KOPT-K1 (cell line): Measurements from ENCODE around the gene HIGD2A.
A peak's percentile ranks its signal among the peaks of the same experiment; 100 is the strongest.

Experiments used
- H3K27ac ChIP-seq: fragments of 200-600 bp; sonication (generic); 2 replicates; pipeline ENCODE4 v1.5.1; 2016; ENCODE audit warnings: antibody characterized with exemption, mild to moderate bottlenecking, low read depth, low read length; ENCODE audit not compliant: poor library complexity, severe bottlenecking
- H3K36me3 ChIP-seq: fragments of 200-600 bp; sonication (generic); 2 replicates; pipeline ENCODE4 v1.5.1; 2017; ENCODE audit warnings: antibody characterized with exemption, mild to moderate bottlenecking, low read length, moderate library complexity; ENCODE audit not compliant: insufficient read depth
- H3K9me3 ChIP-seq: fragments of 200-600 bp; sonication (generic); 2 replicates; pipeline ENCODE4 v1.5.1; 2017; ENCODE audit warnings: antibody characterized with exemption, low read length, mild to moderate bottlenecking; ENCODE audit not compliant: insufficient read depth, poor library complexity, severe bottlenecking

HIGD2A gene

DNA sequence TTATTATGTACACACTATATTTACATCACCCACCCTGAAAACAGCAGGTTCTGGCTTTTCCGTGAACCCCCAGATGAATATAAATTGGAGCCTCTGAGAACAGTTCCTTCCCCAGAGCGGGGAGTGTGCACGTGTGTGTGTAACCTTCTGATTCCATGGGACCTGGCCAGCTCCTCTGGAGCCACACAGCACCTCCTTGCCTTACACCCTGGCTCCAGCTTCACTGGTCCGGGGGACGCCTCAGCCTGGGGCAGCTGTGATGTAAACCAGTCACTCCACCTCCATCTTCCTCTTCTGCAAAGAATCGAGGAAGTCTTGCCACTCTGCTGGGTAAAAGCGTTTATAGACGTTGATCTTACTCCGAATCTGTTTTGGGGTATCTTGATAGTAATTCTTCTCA is 4.6 kb upstream of the HIGD2A start:
- H3K9me3 ChIP-seq = no peaks in the 10 kb centered on the region
- no peak overlapping the region for H3K27ac ChIP-seq
- H3K36me3 ChIP-seq = peaks cover 75% of the 10 kb centered on the region

- no peak overlapping the region for H3K27ac ChIP-seq
- H3K9me3 ChIP-seq = no peaks in the 10 kb centered on the region
- H3K36me3 ChIP-seq = peaks cover 75% of the 10 kb centered on the region
Measured at GRCh38 chr5:176384366-176384930, 4.1 kb upstream of the HIGD2A start.

GRCh38 chr5:176384991-176385390 is 3.6 kb upstream of the HIGD2A start:
- Histone ChIP-seq H3K9me3 (no peaks in the 10 kb centered on the region), H3K36me3 (peaks cover 73% of the 10 kb centered on the region), H3K27ac (no peak overlapping the region)

DNA sequence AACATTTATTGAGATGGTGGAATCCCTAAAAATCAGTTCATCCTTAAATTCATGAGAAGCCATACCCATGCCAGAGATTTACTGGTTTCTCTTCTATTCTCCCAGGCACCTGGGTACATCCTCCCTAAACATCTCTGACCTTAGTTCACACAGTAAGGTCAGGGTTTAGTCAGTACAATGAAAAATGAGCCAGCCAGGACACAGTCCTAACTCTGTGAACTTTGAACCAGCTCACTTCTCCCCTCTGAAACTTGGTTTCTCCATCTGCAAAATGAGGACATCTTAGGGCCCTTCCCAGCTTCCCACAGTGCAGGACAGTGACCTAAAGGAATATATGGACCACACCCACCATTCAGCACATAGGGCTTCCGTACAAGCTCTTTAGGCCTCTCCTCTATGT is 2.1 kb upstream of the HIGD2A start:
- Histone ChIP-seq H3K27ac (no peak overlapping the region), H3K9me3 (no peaks in the 10 kb centered on the region), H3K36me3 (peaks cover 72% of the 10 kb centered on the region)

DNA sequence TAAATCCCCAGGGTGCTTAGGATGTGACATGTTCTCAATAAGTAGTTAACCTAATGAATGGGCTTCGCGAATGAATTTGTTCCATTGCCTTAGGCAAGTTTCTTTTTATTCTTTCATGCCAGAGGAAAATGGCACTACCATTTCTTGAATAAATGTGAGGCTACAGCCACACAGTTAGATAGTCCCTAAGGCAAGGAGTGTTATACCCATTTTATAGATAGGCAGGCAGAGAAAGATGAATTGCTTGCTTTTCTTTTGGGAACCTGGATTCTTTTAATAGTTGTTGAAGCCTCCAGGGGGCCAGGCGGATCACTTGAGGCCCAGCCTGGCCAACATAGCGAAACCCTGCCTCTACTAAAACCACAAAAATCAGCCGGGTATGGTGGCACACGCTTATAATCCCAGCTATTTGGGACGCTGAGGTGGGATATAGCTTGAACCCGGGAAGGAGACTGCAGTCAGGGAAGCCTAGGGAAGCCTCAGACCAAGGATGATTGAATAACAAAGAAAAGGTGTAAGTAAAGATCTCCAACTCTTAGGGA is 1.1 kb upstream of the HIGD2A start:
- peaks cover 72% of the 10 kb centered on the region for H3K36me3 ChIP-seq
- H3K9me3 ChIP-seq = no peaks in the 10 kb centered on the region
- peak overlapping the region; percentile 93 for H3K27ac ChIP-seq

- Histone ChIP-seq H3K9me3 (no peaks in the 10 kb centered on the region), H3K36me3 (peaks cover 72% of the 10 kb centered on the region), H3K27ac (peak overlapping the region; percentile 93)
Measured at GRCh38 chr5:176388003-176388443, 528 bp upstream of the HIGD2A start.

DNA sequence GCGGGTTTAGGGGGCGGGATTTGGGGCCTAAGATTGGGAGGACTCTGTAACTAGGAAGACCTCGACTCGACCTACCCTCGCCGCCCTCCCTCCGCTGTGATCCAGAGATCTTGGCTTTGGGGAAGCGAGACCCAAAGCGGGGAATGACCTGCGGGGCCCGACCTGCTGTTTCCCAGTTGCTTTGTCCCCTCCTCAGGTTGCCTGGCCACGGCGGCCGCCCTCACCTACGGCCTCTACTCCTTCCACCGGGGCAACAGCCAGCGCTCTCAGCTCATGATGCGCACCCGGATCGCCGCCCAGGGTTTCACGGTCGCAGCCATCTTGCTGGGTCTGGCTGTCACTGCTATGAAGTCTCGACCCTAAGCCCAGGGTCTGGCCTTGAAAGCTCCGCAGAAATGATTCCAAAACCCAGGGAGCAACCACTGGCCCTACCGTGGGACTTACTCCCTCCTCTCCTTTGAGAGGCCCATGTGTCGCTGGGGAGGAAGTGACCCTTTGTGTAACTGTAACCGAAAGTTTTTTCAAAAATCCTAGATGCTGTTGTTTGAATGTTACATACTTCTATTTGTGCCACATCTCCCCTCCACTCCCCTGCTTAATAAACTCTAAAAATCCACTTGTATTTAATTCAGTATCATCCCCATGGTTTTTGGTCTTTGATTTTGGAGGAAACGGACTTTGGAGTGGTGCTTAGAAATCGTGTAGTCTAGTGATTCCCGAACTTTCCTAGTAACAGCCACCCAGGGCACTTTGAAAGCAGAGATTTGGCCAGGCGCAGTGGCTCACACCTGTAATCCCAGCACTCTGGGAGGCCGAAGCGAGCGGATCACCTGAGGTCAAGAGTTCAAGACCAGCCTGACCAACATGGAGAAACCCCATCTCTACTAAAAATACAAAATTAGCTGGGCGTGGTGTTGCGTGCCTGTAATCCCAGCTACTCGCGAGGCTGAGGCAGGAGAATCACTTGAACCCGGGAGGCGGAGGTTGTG is 878 bp downstream of the HIGD2A start:
- Histone ChIP-seq H3K9me3 (no peaks in the 10 kb centered on the region), H3K27ac (peak overlapping the region; percentile 93), H3K36me3 (peaks cover 69% of the 10 kb centered on the region)

DNA sequence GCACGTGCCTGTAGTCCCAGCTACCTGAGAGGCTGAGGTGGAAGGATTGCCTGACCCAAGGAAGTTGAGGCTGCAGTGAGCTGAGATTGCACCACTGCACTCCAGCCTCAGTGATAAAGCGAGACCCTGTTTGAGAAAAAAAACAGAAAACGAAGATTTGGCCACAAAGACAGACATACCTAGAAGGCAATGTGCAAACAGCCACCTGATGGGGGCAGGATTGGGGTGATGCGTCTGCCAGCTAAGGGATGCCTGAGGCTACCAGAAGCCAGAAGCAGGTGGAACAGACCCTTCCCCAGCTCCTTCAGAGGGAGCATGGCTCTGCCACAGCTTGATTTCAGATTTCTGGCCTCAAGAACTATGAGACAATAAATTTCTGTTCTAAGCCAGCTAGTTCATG is 2.9 kb downstream of the HIGD2A start:
- no peak overlapping the region for H3K27ac ChIP-seq
- peaks cover 56% of the 10 kb centered on the region for H3K36me3 ChIP-seq
- H3K9me3 ChIP-seq = no peaks in the 10 kb centered on the region

DNA sequence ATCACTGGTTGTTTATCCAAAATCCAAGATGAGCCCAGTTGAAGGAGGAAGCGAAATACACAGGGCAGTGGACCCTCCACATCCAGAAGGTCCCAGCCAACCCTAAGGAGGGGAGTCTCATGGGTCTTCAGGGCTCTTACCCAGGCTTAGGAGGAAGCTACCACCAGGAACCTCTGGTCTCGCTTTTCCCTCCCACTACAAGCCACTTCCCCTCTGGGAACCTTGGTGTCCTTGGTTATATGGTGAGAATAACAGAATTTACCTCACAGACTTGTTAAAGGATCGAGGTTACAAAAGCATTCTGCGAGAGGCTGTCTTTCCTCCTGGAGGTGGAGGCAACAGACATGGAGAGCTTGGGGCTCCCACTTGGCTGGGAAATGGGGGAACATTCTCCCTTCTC is 3.4 kb downstream of the HIGD2A start:
- no peak overlapping the region for H3K27ac ChIP-seq
- peaks cover 51% of the 10 kb centered on the region for H3K36me3 ChIP-seq
- H3K9me3 ChIP-seq = no peaks in the 10 kb centered on the region

DNA sequence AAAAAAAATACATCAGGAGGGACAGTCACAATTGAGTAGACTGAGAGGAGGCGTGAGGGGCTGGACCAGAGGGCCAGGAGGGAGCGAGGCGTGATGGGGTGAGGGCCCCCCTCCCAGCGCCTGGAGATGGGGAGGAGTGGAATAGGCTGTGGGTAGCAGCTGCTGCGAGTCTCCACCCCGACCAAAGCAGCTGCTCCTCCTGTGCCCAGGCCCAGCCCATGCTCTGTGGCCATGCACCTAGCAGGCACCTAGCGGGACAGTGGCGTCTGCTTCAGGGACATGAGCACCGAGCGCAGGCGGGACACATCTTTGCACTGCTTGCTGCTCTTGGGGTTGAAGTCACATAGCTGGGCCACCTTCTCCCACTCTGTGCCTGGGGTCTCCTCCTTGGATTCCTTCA is 4.0 kb downstream of the HIGD2A start:
- H3K9me3 ChIP-seq = no peaks in the 10 kb centered on the region
- H3K36me3 ChIP-seq = peaks cover 49% of the 10 kb centered on the region
- no peak overlapping the region for H3K27ac ChIP-seq

DNA sequence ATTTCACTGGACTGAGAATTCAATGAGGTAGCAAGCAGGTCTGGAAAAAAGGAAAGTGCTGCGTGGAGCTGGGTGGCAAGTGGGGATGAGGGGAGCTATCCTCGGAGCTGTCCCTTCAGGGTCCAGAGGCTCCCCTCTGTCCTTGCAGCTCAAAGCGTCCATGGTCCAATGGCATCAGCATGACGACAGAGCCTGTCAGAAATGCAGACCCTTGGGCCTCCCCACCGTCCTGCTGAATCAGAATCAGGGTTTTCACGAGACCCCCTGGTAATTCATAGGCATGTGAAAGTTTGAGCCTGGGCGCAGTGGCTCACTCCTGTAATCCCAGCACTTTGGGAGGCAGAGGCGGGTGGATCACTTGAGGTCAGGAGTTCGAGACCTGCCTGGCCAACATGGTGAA is 5.5 kb downstream of the HIGD2A start:
- no peaks in the 10 kb centered on the region for H3K9me3 ChIP-seq
- H3K27ac ChIP-seq = no peak overlapping the region
- H3K36me3 ChIP-seq = peaks cover 49% of the 10 kb centered on the region

GRCh38 chr5:176394881-176395675 is 6.5 kb downstream of the HIGD2A start:
- H3K9me3 ChIP-seq = no peaks in the 10 kb centered on the region
- H3K36me3 ChIP-seq = peaks cover 49% of the 10 kb centered on the region
- H3K27ac ChIP-seq = no peak overlapping the region

DNA sequence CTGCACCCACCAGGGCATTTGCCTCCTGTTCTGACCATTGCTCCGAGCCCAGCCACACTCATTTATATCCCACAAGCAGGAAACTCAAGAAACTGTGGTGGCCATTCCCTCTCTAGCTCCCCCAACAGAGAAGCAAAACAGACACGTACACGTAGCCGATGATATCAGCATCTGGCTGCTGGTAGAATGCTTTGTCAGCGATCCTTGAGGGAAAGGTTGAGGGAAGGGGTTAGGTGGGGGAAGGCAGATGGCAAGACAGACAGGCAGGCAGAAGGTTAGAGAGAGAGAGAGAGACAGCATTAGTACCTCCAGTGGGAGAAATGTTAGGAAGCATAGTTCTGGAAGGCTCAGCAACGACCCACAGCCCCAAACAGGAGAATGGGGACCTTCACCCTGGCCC is 7.8 kb downstream of the HIGD2A start:
- Histone ChIP-seq H3K36me3 (peaks cover 36% of the 10 kb centered on the region; the same call in 1 of the 2 replicates), H3K9me3 (no peaks in the 10 kb centered on the region), H3K27ac (no peak overlapping the region)

GRCh38 chr5:176397736-176398420 is 9.3 kb downstream of the HIGD2A start:
- Histone ChIP-seq H3K27ac (no peak overlapping the region), H3K9me3 (no peaks in the 10 kb centered on the region), H3K36me3 (peaks cover 21% of the 10 kb centered on the region; the same call in 1 of the 2 replicates)
